ENCODE results near the gene COX4I2. TPM values are rescaled to one million over a fixed set of nuclear protein-coding genes. Genes with fewer than 3 reads are reported as not detected.

Gene COX4I2
- total and polyA plus RNA-seq, 5 donors from 2014 or later: not detected

- no peak for ATAC-seq (ENCODE audit: low read depth in 2 of 2)
- no peaks in the 10 kb centered on the region for H3K4me1 ChIP-seq (ENCODE audit: control insufficient read depth, insufficient read depth, low read length, poor library complexity, severe bottlenecking)
- H3K27me3 Mint-ChIP-seq: peaks cover 4% of the 10 kb centered on the region
- no peaks in the 10 kb centered on the region for H3K36me3 Mint-ChIP-seq
- H3K9me3 ChIP-seq (ENCODE audit: control insufficient read depth in 2 of 2, low read length in 2 of 2): no peaks in the 10 kb centered on the region
- H3K27me3 ChIP-seq (ENCODE audit: control insufficient read depth, insufficient read depth, low read length): no peaks in the 10 kb centered on the region
- H3K36me3 ChIP-seq (ENCODE audit: control insufficient read depth, insufficient read depth, low read length): no peaks in the 10 kb centered on the region
- H3K9me3 Mint-ChIP-seq: no peaks in the 10 kb centered on the region
- no peaks in the 10 kb centered on the region for H3K4me1 Mint-ChIP-seq
- no peak overlapping the region for H3K27ac Mint-ChIP-seq
- no peak overlapping the region for H3K4me3 ChIP-seq (ENCODE audit: low read depth, low read length)
- no peak overlapping the region for H3K27ac ChIP-seq (ENCODE audit: insufficient read depth, low read length, poor library complexity, severe bottlenecking)
- no peak overlapping the region for H3K4me3 Mint-ChIP-seq
- DNase-seq: no peak
Measured at GRCh38 chr20:31632548-31633338, 5.0 kb upstream of the COX4I2 start.

GRCh38 chr20:31633339-31633914 lies 4.3 kb upstream of the COX4I2 start:
- H3K27ac Mint-ChIP-seq: peak overlapping the region in 1 of 3 donors; percentile 23
- H3K4me3 ChIP-seq (ENCODE audit: low read depth, low read length): no peak overlapping the region
- H3K4me1 Mint-ChIP-seq: no peaks in the 10 kb centered on the region
- peaks cover 4% of the 10 kb centered on the region for H3K27me3 Mint-ChIP-seq
- no peaks in the 10 kb centered on the region for H3K4me1 ChIP-seq (ENCODE audit: control insufficient read depth, insufficient read depth, low read length, poor library complexity, severe bottlenecking)
- no peaks in the 10 kb centered on the region for H3K36me3 Mint-ChIP-seq
- no peak for DNase-seq
- no peaks in the 10 kb centered on the region for H3K27me3 ChIP-seq (ENCODE audit: control insufficient read depth, insufficient read depth, low read length)
- H3K27ac ChIP-seq (ENCODE audit: insufficient read depth, low read length, poor library complexity, severe bottlenecking): no peak overlapping the region
- ATAC-seq (ENCODE audit: low read depth in 2 of 2): no peak
- no peaks in the 10 kb centered on the region for H3K9me3 Mint-ChIP-seq
- no peaks in the 10 kb centered on the region for H3K36me3 ChIP-seq (ENCODE audit: control insufficient read depth, insufficient read depth, low read length)
- no peaks in the 10 kb centered on the region for H3K9me3 ChIP-seq (ENCODE audit: control insufficient read depth in 2 of 2, low read length in 2 of 2)
- no peak overlapping the region for H3K4me3 Mint-ChIP-seq

- H3K4me1 Mint-ChIP-seq: peaks cover 0 to 4% (median 2%) of the 10 kb centered on the region in 4 donors
- H3K36me3 ChIP-seq (ENCODE audit: control insufficient read depth, insufficient read depth, low read length): no peaks in the 10 kb centered on the region
- no peak for DNase-seq
- H3K4me1 ChIP-seq (ENCODE audit: control insufficient read depth, insufficient read depth, low read length, poor library complexity, severe bottlenecking): no peaks in the 10 kb centered on the region
- no peaks in the 10 kb centered on the region for H3K27me3 ChIP-seq (ENCODE audit: control insufficient read depth, insufficient read depth, low read length)
- no peak overlapping the region for H3K27ac ChIP-seq (ENCODE audit: insufficient read depth, low read length, poor library complexity, severe bottlenecking)
- no peak for ATAC-seq (ENCODE audit: low read depth in 2 of 2)
- no peak overlapping the region for H3K4me3 ChIP-seq (ENCODE audit: low read depth, low read length)
- H3K27me3 Mint-ChIP-seq: peaks cover 10% of the 10 kb centered on the region
- peak overlapping the region in 1 of 4 donors; percentile 80 for H3K4me3 Mint-ChIP-seq
- H3K27ac Mint-ChIP-seq: no peak overlapping the region
- no peaks in the 10 kb centered on the region for H3K36me3 Mint-ChIP-seq
- H3K9me3 ChIP-seq (ENCODE audit: control insufficient read depth in 2 of 2, low read length in 2 of 2): no peaks in the 10 kb centered on the region
- H3K9me3 Mint-ChIP-seq: no peaks in the 10 kb centered on the region
Measured at GRCh38 chr20:31638317-31638716, 605 bp downstream of the COX4I2 start.

GRCh38 chr20:31638816-31639215 lies 1.1 kb downstream of the COX4I2 start:
- Mint-ChIP-seq H3K4me1 (peaks cover 0 to 4% (median 2%) of the 10 kb centered on the region in 4 donors), H3K9me3 (no peaks in the 10 kb centered on the region), H3K4me3 (no peak overlapping the region), H3K36me3 (no peaks in the 10 kb centered on the region), H3K27ac (no peak overlapping the region), H3K27me3 (peaks cover 10% of the 10 kb centered on the region)
- Histone ChIP-seq H3K4me3 (ENCODE audit: low read depth, low read length) (no peak overlapping the region), H3K9me3 (ENCODE audit: control insufficient read depth in 2 of 2, low read length in 2 of 2) (no peaks in the 10 kb centered on the region), H3K36me3 (ENCODE audit: control insufficient read depth, insufficient read depth, low read length) (no peaks in the 10 kb centered on the region), H3K27ac (ENCODE audit: insufficient read depth, low read length, poor library complexity, severe bottlenecking) (no peak overlapping the region), H3K4me1 (ENCODE audit: control insufficient read depth, insufficient read depth, low read length, poor library complexity, severe bottlenecking) (no peaks in the 10 kb centered on the region), H3K27me3 (ENCODE audit: control insufficient read depth, insufficient read depth, low read length) (no peaks in the 10 kb centered on the region)
- ATAC-seq (ENCODE audit: low read depth in 2 of 2) (no peak), DNase-seq (no peak)

- Mint-ChIP-seq H3K4me1 (peaks cover 0 to 4% (median 2%) of the 10 kb centered on the region in 4 donors), H3K27me3 (peaks cover 10% of the 10 kb centered on the region), H3K27ac (no peak overlapping the region), H3K4me3 (no peak overlapping the region), H3K36me3 (no peaks in the 10 kb centered on the region), H3K9me3 (no peaks in the 10 kb centered on the region)
- Histone ChIP-seq H3K9me3 (ENCODE audit: control insufficient read depth in 2 of 2, low read length in 2 of 2) (no peaks in the 10 kb centered on the region), H3K27ac (ENCODE audit: insufficient read depth, low read length, poor library complexity, severe bottlenecking) (no peak overlapping the region), H3K27me3 (ENCODE audit: control insufficient read depth, insufficient read depth, low read length) (no peaks in the 10 kb centered on the region), H3K36me3 (ENCODE audit: control insufficient read depth, insufficient read depth, low read length) (no peaks in the 10 kb centered on the region), H3K4me3 (ENCODE audit: low read depth, low read length) (no peak overlapping the region), H3K4me1 (ENCODE audit: control insufficient read depth, insufficient read depth, low read length, poor library complexity, severe bottlenecking) (no peaks in the 10 kb centered on the region)
- DNase-seq (no peak), ATAC-seq (ENCODE audit: low read depth in 2 of 2) (no peak)
Measured at GRCh38 chr20:31640259-31640658, 2.5 kb downstream of the COX4I2 start.

GRCh38 chr20:31641391-31641790 lies 3.7 kb downstream of the COX4I2 start:
- H3K4me1 Mint-ChIP-seq: peaks cover 0 to 4% (median 2%) of the 10 kb centered on the region in 4 donors
- DNase-seq (no peak), ATAC-seq (ENCODE audit: low read depth in 2 of 2) (no peak)
- peaks cover 9% of the 10 kb centered on the region for H3K27me3 Mint-ChIP-seq
- H3K4me3 ChIP-seq (ENCODE audit: low read depth, low read length): no peak overlapping the region
- H3K9me3 ChIP-seq (ENCODE audit: control insufficient read depth in 2 of 2, low read length in 2 of 2): no peaks in the 10 kb centered on the region
- H3K4me3 Mint-ChIP-seq: no peak overlapping the region
- no peaks in the 10 kb centered on the region for H3K36me3 ChIP-seq (ENCODE audit: control insufficient read depth, insufficient read depth, low read length)
- no peaks in the 10 kb centered on the region for H3K27me3 ChIP-seq (ENCODE audit: control insufficient read depth, insufficient read depth, low read length)
- no peak overlapping the region for H3K27ac Mint-ChIP-seq
- H3K4me1 ChIP-seq (ENCODE audit: control insufficient read depth, insufficient read depth, low read length, poor library complexity, severe bottlenecking): no peaks in the 10 kb centered on the region
- no peak overlapping the region for H3K27ac ChIP-seq (ENCODE audit: insufficient read depth, low read length, poor library complexity, severe bottlenecking)
- H3K9me3 Mint-ChIP-seq: no peaks in the 10 kb centered on the region
- no peaks in the 10 kb centered on the region for H3K36me3 Mint-ChIP-seq

- Mint-ChIP-seq H3K4me3 (no peak overlapping the region), H3K27me3 (peaks cover 7% of the 10 kb centered on the region), H3K4me1 (peaks cover 0 to 4% (median 2%) of the 10 kb centered on the region in 4 donors), H3K9me3 (no peaks in the 10 kb centered on the region), H3K27ac (peak overlapping the region in 1 of 3 donors; percentile 82), H3K36me3 (no peaks in the 10 kb centered on the region)
- no peaks in the 10 kb centered on the region for H3K36me3 ChIP-seq (ENCODE audit: control insufficient read depth, insufficient read depth, low read length)
- H3K4me1 ChIP-seq (ENCODE audit: control insufficient read depth, insufficient read depth, low read length, poor library complexity, severe bottlenecking): no peaks in the 10 kb centered on the region
- H3K4me3 ChIP-seq (ENCODE audit: low read depth, low read length): no peak overlapping the region
- H3K27ac ChIP-seq (ENCODE audit: insufficient read depth, low read length, poor library complexity, severe bottlenecking): no peak overlapping the region
- no peaks in the 10 kb centered on the region for H3K9me3 ChIP-seq (ENCODE audit: control insufficient read depth in 2 of 2, low read length in 2 of 2)
- ATAC-seq (ENCODE audit: low read depth in 2 of 2) (no peak), DNase-seq (no peak)
- no peaks in the 10 kb centered on the region for H3K27me3 ChIP-seq (ENCODE audit: control insufficient read depth, insufficient read depth, low read length)
Measured at GRCh38 chr20:31642837-31643236, 5.1 kb downstream of the COX4I2 start.

GRCh38 chr20:31643522-31643921 lies 5.8 kb downstream of the COX4I2 start:
- Histone ChIP-seq H3K4me1 (ENCODE audit: control insufficient read depth, insufficient read depth, low read length, poor library complexity, severe bottlenecking) (no peaks in the 10 kb centered on the region), H3K27me3 (ENCODE audit: control insufficient read depth, insufficient read depth, low read length) (no peaks in the 10 kb centered on the region), H3K9me3 (ENCODE audit: control insufficient read depth in 2 of 2, low read length in 2 of 2) (no peaks in the 10 kb centered on the region), H3K27ac (ENCODE audit: insufficient read depth, low read length, poor library complexity, severe bottlenecking) (no peak overlapping the region), H3K4me3 (ENCODE audit: low read depth, low read length) (no peak overlapping the region), H3K36me3 (ENCODE audit: control insufficient read depth, insufficient read depth, low read length) (no peaks in the 10 kb centered on the region)
- no peak for DNase-seq
- Mint-ChIP-seq H3K4me1 (peaks cover 0 to 4% (median 2%) of the 10 kb centered on the region in 4 donors), H3K27ac (no peak overlapping the region), H3K4me3 (no peak overlapping the region), H3K27me3 (peaks cover 7% of the 10 kb centered on the region), H3K9me3 (no peaks in the 10 kb centered on the region), H3K36me3 (no peaks in the 10 kb centered on the region)
- ATAC-seq (ENCODE audit: low read depth in 2 of 2): no peak

All from CD4-positive, CD25-positive, alpha-beta regulatory T cell (primary cell).